PC-9 (cell line): Measurements from ENCODE around the gene PURA. TPM values are rescaled to one million over a fixed set of nuclear protein-coding genes. Genes with fewer than 3 reads are reported as not detected.
A peak's percentile ranks its signal among the peaks of the same experiment; 100 is the strongest.

Experiments used
- BruUV-seq: library from RNA; stranded (reverse); fragments of 400-500 nt; replicated peaks from 2 replicates; lab custom pipeline; 2021; lab: Mats Ljungman, UMichigan
- CTCF ChIA-PET: fragments of 300-600 bp; sonication (Branson Sonifier 250); formaldehyde crosslinking; loops from one replicate; lab custom pipeline; 2022; ENCODE audit warnings: antibody characterized with exemption; lab: Charles Lee
- POLR2A ChIA-PET: fragments of 300-600 bp; sonication (Branson Sonifier 250); formaldehyde crosslinking; loops from one replicate; lab custom pipeline; 2022; ENCODE audit warnings: antibody characterized with exemption; ENCODE audit not compliant: unreplicated experiment; lab: Charles Lee
- DNase-seq, 2 experiments: peaks; one replicate each; pipeline versions ENCODE4 v3.0.0 to v3.0.0-alpha.2; 2015 to 2022; ENCODE audit warnings: mixed read lengths in 1 of 2
- H2AFZ ChIP-seq: fragments of 200-600 bp; sonication (generic); 2 replicates; pipeline ENCODE4 v1.8.1; 2017; ENCODE audit warnings: antibody characterized with exemption
- H3F3A ChIP-seq: fragments of 200-600 bp; sonication (generic); 2 replicates; pipeline ENCODE4 v1.8.1; 2017; ENCODE audit warnings: antibody characterized with exemption, mild to moderate bottlenecking, low read depth; ENCODE audit not compliant: insufficient read depth
- H3K27ac ChIP-seq: fragments of 200-600 bp; sonication (generic); 2 replicates; pipeline ENCODE4 v1.6.1; 2016; ENCODE audit warnings: mixed run types
- H3K27me3 ChIP-seq: fragments of 200-600 bp; sonication (generic); 2 replicates; pipeline ENCODE4 v1.6.1; 2016; ENCODE audit warnings: low read depth, mixed run types; ENCODE audit not compliant: insufficient read depth
- H3K36me3 ChIP-seq: fragments of 200-600 bp; sonication (generic); 2 replicates; pipeline ENCODE4 v1.6.1; 2016; ENCODE audit warnings: low read depth, mixed run types
- H3K4me1 ChIP-seq: fragments of 200-600 bp; sonication (generic); replicated peaks from 2 replicates; pipeline ENCODE4 v1.6.1; 2016; ENCODE audit warnings: mixed run types; ENCODE audit not compliant: insufficient read depth
- H3K4me2 ChIP-seq: fragments of 200-600 bp; sonication (generic); 2 replicates; pipeline ENCODE4 v1.6.1; 2017; ENCODE audit warnings: mixed run types
- H3K4me3 ChIP-seq: fragments of 200-600 bp; sonication (generic); 2 replicates; pipeline ENCODE4 v1.6.1; 2016; ENCODE audit warnings: mixed run types
- H3K79me2 ChIP-seq: fragments of 200-600 bp; sonication (generic); 2 replicates; pipeline ENCODE4 v1.6.1; 2017; ENCODE audit warnings: low read depth, mixed run types
- H3K9me2 ChIP-seq: fragments of 200-600 bp; sonication (generic); 2 replicates; pipeline ENCODE4 v1.8.1; 2017; ENCODE audit warnings: mild to moderate bottlenecking; ENCODE audit not compliant: insufficient read depth
- H3K9me3 ChIP-seq: fragments of 200-600 bp; sonication (generic); 2 replicates; pipeline ENCODE4 v1.8.1; 2016; ENCODE audit warnings: low read depth; ENCODE audit not compliant: insufficient read depth
- H4K20me1 ChIP-seq: fragments of 200-600 bp; sonication (generic); 2 replicates; pipeline ENCODE4 v1.8.1; 2017; ENCODE audit not compliant: insufficient read depth
- CTCF ChIP-seq: fragments of 200-600 bp; sonication (generic); conservative IDR thresholded peaks from 2 replicates; pipeline ENCODE4 v1.6.1; 2017; ENCODE audit warnings: mixed run types, antibody characterized with exemption, mild to moderate bottlenecking, moderate library complexity
- EZH2 ChIP-seq: fragments of 200-600 bp; sonication (generic); IDR thresholded peaks from 2 replicates; pipeline ENCODE4 v1.8.0; 2017; ENCODE audit warnings: antibody characterized with exemption, low read depth
- intact Hi-C: fragments of 100-400 bp; cut with micrococcal nuclease; formaldehyde crosslinking; loops from one replicate; pipeline ENCODE4 v1.10.0; 2022; ENCODE audit not compliant: unreplicated experiment
- total RNA-seq: library from RNA; stranded (reverse); gene quantifications from 2 replicates; pipeline ENCODE4 v1.2.3, GENCODE V29; 2021

Gene PURA
- total RNA-seq, 1 experiment from 2014 or later: 13.6 TPM

GRCh38 chr5:140075371-140075770 lies 38.5 kb upstream of the PURA start:
- no peaks in the 10 kb centered on the region for H3K9me3 ChIP-seq
- H3K4me3 ChIP-seq: no peak overlapping the region
- no TSS peak for BruUV-seq
- no peaks in the 10 kb centered on the region for H3K4me1 ChIP-seq
- no peak overlapping the region for H2AFZ ChIP-seq
- no peaks in the 10 kb centered on the region for H3K36me3 ChIP-seq
- no peak overlapping the region for H3K4me2 ChIP-seq
- no peaks in the 10 kb centered on the region for H3K9me2 ChIP-seq
- H3K79me2 ChIP-seq: no peaks in the 10 kb centered on the region
- H3K27ac ChIP-seq: no peak overlapping the region
- intact Hi-C loops: loop anchor here (1.0 to 2.0 kb wide), 2 partner anchors 69 to 281 kb away; no protein-coding TSS in a partner anchor
- ChIA-PET POLR2A (no interaction called here), CTCF (interaction anchor here (0.6 to 1.5 kb wide), 5 partner anchors 64 to 281 kb away, joined by 3 to 5 read pairs (median 3); no protein-coding TSS in a partner anchor)
- H4K20me1 ChIP-seq: no peaks in the 10 kb centered on the region
- H3K27me3 ChIP-seq: no peaks in the 10 kb centered on the region
- DNase-seq: peak in 1 of 2 experiments; percentile 59
- TF ChIP-seq EZH2 (no peak), CTCF (peak; percentile 68)
- H3F3A ChIP-seq: no peaks in the 10 kb centered on the region

- Histone ChIP-seq H3F3A (no peaks in the 10 kb centered on the region), H3K9me3 (no peaks in the 10 kb centered on the region), H3K36me3 (no peaks in the 10 kb centered on the region), H3K27me3 (no peaks in the 10 kb centered on the region), H3K9me2 (no peaks in the 10 kb centered on the region), H4K20me1 (no peaks in the 10 kb centered on the region), H3K4me3 (no peak overlapping the region), H3K27ac (no peak overlapping the region), H3K4me2 (no peak overlapping the region), H2AFZ (no peak overlapping the region), H3K79me2 (no peaks in the 10 kb centered on the region), H3K4me1 (no peaks in the 10 kb centered on the region)
- intact Hi-C loops: no loop called here
- no TSS peak for BruUV-seq
- no peak for DNase-seq
- TF ChIP-seq CTCF (no peak), EZH2 (no peak)
- CTCF ChIA-PET: no interaction called here
- POLR2A ChIA-PET: no interaction called here
Measured at GRCh38 chr5:140076142-140076541, 37.8 kb upstream of the PURA start.

GRCh38 chr5:140076788-140077187 lies 37.1 kb upstream of the PURA start:
- H3K9me2 ChIP-seq: no peaks in the 10 kb centered on the region
- no TSS peak for BruUV-seq
- no peak overlapping the region for H3K4me3 ChIP-seq
- no peak overlapping the region for H3K4me2 ChIP-seq
- no peak overlapping the region for H3K27ac ChIP-seq
- POLR2A ChIA-PET: no interaction called here
- CTCF ChIA-PET: no interaction called here
- H2AFZ ChIP-seq: no peak overlapping the region
- TF ChIP-seq CTCF (no peak), EZH2 (no peak)
- no peaks in the 10 kb centered on the region for H3K79me2 ChIP-seq
- H3K36me3 ChIP-seq: no peaks in the 10 kb centered on the region
- no peaks in the 10 kb centered on the region for H4K20me1 ChIP-seq
- no peak for DNase-seq
- 0 out of 2 replicates have a peak, but pooled peaks cover under 1% of the 10 kb centered on the region for H3K27me3 ChIP-seq
- no peaks in the 10 kb centered on the region for H3F3A ChIP-seq
- intact Hi-C loops: no loop called here
- H3K4me1 ChIP-seq: no peaks in the 10 kb centered on the region
- no peaks in the 10 kb centered on the region for H3K9me3 ChIP-seq
